H1 (cell line): Measurements from ENCODE around the gene MAML3. TPM values are rescaled to one million over a fixed set of nuclear protein-coding genes. Genes with fewer than 3 reads are reported as not detected.

Experiments used
- CTCF ChIA-PET: fragments of 300-600 bp; sonication (Branson Sonifier 250); formaldehyde crosslinking; loops from one replicate; lab custom pipeline; 2021; ENCODE audit not compliant: partially characterized antibody; lab: Charles Lee
- POLR2A ChIA-PET: fragments of 300-600 bp; sonication (Branson Sonifier 250); formaldehyde crosslinking; loops from one replicate; lab custom pipeline; 2021; ENCODE audit warnings: inconsistent platforms; ENCODE audit not compliant: partially characterized antibody; lab: Charles Lee
- DNase-seq, 2 experiments: peaks; one replicate each; pipeline versions ENCODE4 v3.0.0 to v3.0.0-alpha.2; 2010 to 2022; ENCODE audit warnings: low spot score in 2 of 2, low read depth in 1 of 2, mixed read lengths in 1 of 2
- FAIRE-seq: peaks from 2 replicates; lab custom pipeline; 2011; peaks lifted over from hg19 to GRCh38; lab: Jason Lieb, UNC
- H2AFZ ChIP-seq: 2 replicates; pipeline ENCODE4 v1.8.1; 2012; ENCODE audit warnings: low read length, inconsistent platforms
- H2AK5ac ChIP-seq: 2 replicates; pipeline ENCODE4 v1.6.1; 2013; ENCODE audit warnings: low read depth, low read length
- H2BK120ac ChIP-seq: replicated peaks from 2 replicates; pipeline ENCODE3; 2013; ENCODE audit warnings: low read depth, low read length, inconsistent platforms
- H2BK12ac ChIP-seq: 2 replicates; pipeline ENCODE4 v1.6.1; 2013; ENCODE audit warnings: low read depth, low read length
- H2BK15ac ChIP-seq: 2 replicates; pipeline ENCODE4 v1.6.1; 2013; ENCODE audit warnings: low read length
- H2BK20ac ChIP-seq: 2 replicates; pipeline ENCODE4 v1.6.1; 2013; ENCODE audit warnings: low read length
- H2BK5ac ChIP-seq: 2 replicates; pipeline ENCODE4 v1.6.1; 2013; ENCODE audit warnings: low read depth, low read length
- H3K14ac ChIP-seq: 2 replicates; pipeline ENCODE4 v1.6.1; 2013; ENCODE audit warnings: inconsistent platforms; ENCODE audit not compliant: insufficient read length
- H3K18ac ChIP-seq: 2 replicates; pipeline ENCODE4 v1.6.1; 2013; ENCODE audit warnings: low read length; ENCODE audit errors: extremely low read depth
- H3K23ac ChIP-seq: 2 replicates; pipeline ENCODE4 v1.6.1; 2013; ENCODE audit warnings: inconsistent platforms; ENCODE audit not compliant: insufficient read length
- H3K23me2 ChIP-seq: 2 replicates; pipeline ENCODE4 v1.6.1; 2013; ENCODE audit warnings: low read depth, low read length
- H3K27ac ChIP-seq: 2 replicates; pipeline ENCODE4 v1.6.1; 2011; ENCODE audit warnings: low read depth, low read length, inconsistent platforms
- H3K27me3 ChIP-seq, 4 experiments: replicated peaks in 1 of 4; 1 replicate in 1 of 4; 2 replicates in 3 of 4; pipeline versions ENCODE4 v1.6.1 to v1.8.1; 2011 to 2013; ENCODE audit warnings: low read length in 3 of 4, mild to moderate bottlenecking in 3 of 4, inconsistent platforms in 2 of 4, mixed read lengths in 2 of 4, moderate library complexity in 1 of 4; ENCODE audit not compliant: control insufficient read depth in 3 of 4, insufficient read depth in 3 of 4; ENCODE audit errors: extremely low read depth in 1 of 4
- H3K36me3 ChIP-seq, 4 experiments: 2 replicates each; pipeline versions ENCODE4 v1.6.1 to v1.8.1; 2011 to 2013; ENCODE audit warnings: mild to moderate bottlenecking in 4 of 4, low read length in 3 of 4, moderate library complexity in 2 of 4, control low read depth in 1 of 4, inconsistent platforms in 1 of 4; ENCODE audit not compliant: insufficient read depth in 4 of 4, control insufficient read depth in 2 of 4
- H3K4ac ChIP-seq: replicated peaks from 2 replicates; pipeline ENCODE3; 2013; ENCODE audit warnings: low read length, low read depth, mixed read lengths, inconsistent platforms; ENCODE audit not compliant: insufficient read length
- H3K4me1 ChIP-seq, 4 experiments: replicated peaks in 1 of 4; 1 replicate in 1 of 4; 2 replicates in 3 of 4; pipeline versions ENCODE4 v1.6.1 to v1.8.1; 2011 to 2013; ENCODE audit warnings: low read length in 3 of 4, inconsistent platforms in 2 of 4, mixed read lengths in 1 of 4; ENCODE audit not compliant: insufficient read depth in 4 of 4, control insufficient read depth in 3 of 4
- H3K4me2 ChIP-seq, 2 experiments: 2 replicates each; pipeline versions ENCODE4 v1.6.1 to v1.8.1; 2011 to 2013; ENCODE audit warnings: low read depth in 2 of 2, low read length in 2 of 2, control low read depth in 1 of 2, inconsistent platforms in 1 of 2, mild to moderate bottlenecking in 1 of 2; ENCODE audit not compliant: insufficient read depth in 1 of 2
- H3K4me3 ChIP-seq, 4 experiments: fragments of 200-600, 300-600 bp in 1 of 4; sonication (generic), shearing (Covaris generic), sonication (Bioruptor Twin) in 1 of 4; 2 replicates each; pipeline versions ENCODE4 v1.5.1 to v1.8.1; 2011 to 2016; ENCODE audit warnings: low read length in 4 of 4, low read depth in 3 of 4, control low read depth in 2 of 4, inconsistent platforms in 2 of 4, mild to moderate bottlenecking in 2 of 4, mixed read lengths in 1 of 4, moderate library complexity in 1 of 4; ENCODE audit not compliant: insufficient read depth in 2 of 4; ENCODE audit errors: extremely low read depth in 1 of 4
- H3K56ac ChIP-seq: replicated peaks from 2 replicates; pipeline ENCODE3; 2013; ENCODE audit warnings: low read depth, mild to moderate bottlenecking, mixed read lengths, low read length, inconsistent platforms; ENCODE audit not compliant: insufficient read length
- H3K79me1 ChIP-seq: 2 replicates; pipeline ENCODE4 v1.6.1; 2013; ENCODE audit warnings: low read depth, low read length, control low read depth
- H3K79me2 ChIP-seq, 2 experiments: 2 replicates each; pipeline versions ENCODE4 v1.6.1 to v1.8.1; 2012 to 2013; ENCODE audit warnings: low read length in 2 of 2, mild to moderate bottlenecking in 2 of 2, inconsistent platforms in 1 of 2; ENCODE audit not compliant: insufficient read depth in 2 of 2, control insufficient read depth in 1 of 2
- H3K9ac ChIP-seq, 4 experiments: replicated peaks in 1 of 4; 1 replicate in 1 of 4; 2 replicates in 3 of 4; pipeline versions ENCODE4 v1.6.1 to v1.8.1; 2011 to 2013; ENCODE audit warnings: low read depth in 3 of 4, low read length in 3 of 4, control low read depth in 2 of 4, mild to moderate bottlenecking in 2 of 4, moderate library complexity in 2 of 4, inconsistent platforms in 1 of 4; ENCODE audit errors: extremely low read depth in 1 of 4
- H3K9me3 ChIP-seq, 2 experiments: 2 replicates each; pipeline versions ENCODE4 v1.6.1 to v1.8.1; 2012 to 2013; ENCODE audit warnings: mild to moderate bottlenecking in 2 of 2, moderate library complexity in 2 of 2, control low read depth in 1 of 2, inconsistent platforms in 1 of 2, low read depth in 1 of 2, low read length in 1 of 2, mixed read lengths in 1 of 2; ENCODE audit not compliant: insufficient read depth in 2 of 2
- H4K20me1 ChIP-seq, 2 experiments: replicated peaks in 1 of 2; 2 replicates each; pipeline versions ENCODE3 to v1.8.1; 2011 to 2013; ENCODE audit warnings: inconsistent platforms in 2 of 2, low read length in 2 of 2, mild to moderate bottlenecking in 1 of 2; ENCODE audit not compliant: insufficient read depth in 2 of 2, control insufficient read depth in 1 of 2
- H4K5ac ChIP-seq: 2 replicates; pipeline ENCODE4 v1.6.1; 2013; ENCODE audit warnings: low read length, low read depth, mixed read lengths, inconsistent platforms; ENCODE audit not compliant: insufficient read length
- H4K8ac ChIP-seq: 2 replicates; pipeline ENCODE4 v1.8.0; 2013; ENCODE audit warnings: mild to moderate bottlenecking, moderate library complexity, low read length, inconsistent platforms; ENCODE audit not compliant: insufficient read depth; ENCODE audit errors: extremely low read depth
- H4K91ac ChIP-seq: replicated peaks from 2 replicates; pipeline ENCODE3; 2013; ENCODE audit warnings: low read length, mixed read lengths, inconsistent platforms; ENCODE audit not compliant: insufficient read length
- PHF8 ChIP-seq: fragments of 200-600 bp; sonication (generic); conservative IDR thresholded peaks from 2 replicates; pipeline ENCODE4 v1.7.1; 2012; ENCODE audit warnings: low read depth, mild to moderate bottlenecking, inconsistent platforms, low read length, moderate library complexity
- polyA plus RNA-seq, 7 experiments: library from polyadenylated mRNA; depleted of rRNA in 3 of 7; stranded (reverse) in 5 of 7; unstranded in 2 of 7; fragments of >200 nt in 5 of 7; fragments of 200-250 nt in 2 of 7; gene quantifications; 1 replicate in 5 of 7; 2 replicates in 1 of 7; 4 replicates in 1 of 7; pipeline versions ENCODE4 v1.2.1 to v1.2.3, GENCODE V29; 2011 to 2013; ENCODE audit warnings: missing spikeins in 2 of 7, mixed read lengths in 2 of 7
- total RNA-seq: library from RNA; stranded (reverse); fragmentation: NEBNext Ultra II Directional; extraction: Animal tissue kit (Norgen Biotek cat#: 25700); gene quantifications from 2 replicates; pipeline ENCODE4 v1.2.1, GENCODE V29; 2021

The MAML3 gene
- total and polyA plus RNA-seq, 2 of the 8 experiments (the other 6 are each of a cell fraction or from before 2014, with no cell fraction given): 2.1 to 5.7 TPM

- no peak overlapping the region for H3K9ac ChIP-seq
- no peak overlapping the region for H4K5ac ChIP-seq
- H3K18ac ChIP-seq: no peak overlapping the region
- no peak overlapping the region for H2BK15ac ChIP-seq
- CTCF ChIA-PET: interaction anchor here (0.6 to 2.2 kb wide), 14 partner anchors 9 to 1433 kb away, joined by 3 to 7 read pairs (median 3); no protein-coding TSS in a partner anchor
- H2BK12ac ChIP-seq: no peak overlapping the region
- H2BK5ac ChIP-seq: no peak overlapping the region
- FAIRE-seq (no peak), DNase-seq (no peak)
- peaks cover 43 to 93% (median 71%) of the 10 kb centered on the region in 4 experiments for H3K27me3 ChIP-seq
- H4K91ac ChIP-seq: no peak overlapping the region
- H3K14ac ChIP-seq: no peak overlapping the region
- H4K20me1 ChIP-seq: peaks cover 2 to 7% of the 10 kb centered on the region in 2 experiments
- no peak overlapping the region for H3K56ac ChIP-seq
- H3K4me2 ChIP-seq: no peak overlapping the region
- POLR2A ChIA-PET: interaction anchor here (1.2 kb wide), 1 partner anchor 237 kb away, joined by 3 read pairs; no protein-coding TSS in a partner anchor
- no peak overlapping the region for H2BK20ac ChIP-seq
- H2AK5ac ChIP-seq: no peak overlapping the region
- no peak overlapping the region for H4K8ac ChIP-seq
- no peaks in the 10 kb centered on the region; the same call in 1 of the 2 replicates for H3K23me2 ChIP-seq
- no peaks in the 10 kb centered on the region for H3K9me3 ChIP-seq
- no peak overlapping the region for H3K4ac ChIP-seq
- H3K4me3 ChIP-seq: no peak overlapping the region
- H3K36me3 ChIP-seq: no peaks in the 10 kb centered on the region
- H2AFZ ChIP-seq: no peak overlapping the region
- no peaks in the 10 kb centered on the region for H3K79me1 ChIP-seq
- no peaks in the 10 kb centered on the region for H3K79me2 ChIP-seq
- H3K27ac ChIP-seq: no peak overlapping the region
- no peak for TF ChIP-seq PHF8
- TF ChIP-seq, all 59 proteins: peak for 0
- Histone ChIP-seq H3K23ac (no peak overlapping the region), H2BK120ac (no peak overlapping the region), H3K4me1 (no peaks in the 10 kb centered on the region)
Observed at GRCh38 chr4:139973616-139974015, 180.4 kb downstream of the MAML3 start.
